Embryonic facial prominence (tissue), 1 donor: ENCODE data around the gene RRP12.
"Not testable (repeated sequence)": the region's sequence is repeated elsewhere in the genome, so short reads cannot be mapped to it uniquely, and the experiment has no call there.

Experiments used
- DNase-seq: peaks from one replicate; pipeline ENCODE4 v3.0.0-alpha.2; 2016; ENCODE audit errors: extremely low spot score

RRP12 gene

DNA sequence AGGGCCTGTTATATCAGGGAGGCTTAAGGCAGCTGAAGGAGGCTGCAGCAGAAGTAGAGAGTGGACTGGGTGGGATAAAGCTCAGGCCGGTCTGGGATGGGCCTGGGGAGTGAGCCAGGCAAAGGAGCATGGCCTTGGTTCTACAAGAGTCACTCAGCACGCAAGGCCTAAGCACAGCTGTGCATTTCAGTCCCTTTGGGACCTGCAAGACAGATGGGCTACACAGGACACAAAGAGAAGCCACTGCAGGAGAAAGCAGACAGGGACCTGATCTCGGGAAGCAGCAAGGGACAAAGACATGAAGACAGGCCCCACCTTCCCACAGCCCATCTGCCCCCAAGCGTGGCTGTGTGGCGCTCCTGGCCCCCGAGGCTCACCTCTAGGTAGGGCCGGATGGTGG, 29.4 kb downstream of the RRP12 start:
- no peak for DNase-seq

GRCh38 chr10:97367126-97367649, 34.0 kb downstream of the RRP12 start:
- DNase-seq = no peak

GRCh38 chr10:97366572-97366971, 34.6 kb downstream of the RRP12 start:
- DNase-seq = no peak

GRCh38 chr10:97365761-97366351, 35.3 kb downstream of the RRP12 start:
- no peak for DNase-seq

DNA sequence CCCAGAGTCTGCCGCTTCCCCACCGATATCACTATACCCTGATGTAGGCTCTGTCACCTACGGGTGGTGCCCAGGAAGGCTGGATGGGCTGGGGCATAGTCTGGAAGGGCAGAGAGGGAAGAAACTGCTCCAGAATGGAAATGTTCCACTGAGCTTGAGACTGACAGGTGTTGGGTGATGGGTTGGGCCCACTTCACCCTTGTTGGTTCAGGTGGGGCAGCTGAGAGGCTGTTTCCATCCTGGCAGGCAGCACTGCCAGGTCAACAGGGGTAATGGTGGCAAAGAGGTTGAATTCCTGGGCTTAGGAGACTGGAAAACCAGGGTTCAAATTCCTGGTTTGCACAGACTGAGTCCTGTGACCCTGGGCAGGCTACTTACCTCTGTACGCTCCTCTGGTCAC, 38.1 kb downstream of the RRP12 start:
- DNase-seq = no peak

GRCh38 chr10:97362310-97363033, 38.7 kb downstream of the RRP12 start:
- no peak for DNase-seq

GRCh38 chr10:97361537-97361901, 39.6 kb downstream of the RRP12 start:
- no peak for DNase-seq

GRCh38 chr10:97360705-97361536, 40.2 kb downstream of the RRP12 start:
- DNase-seq = no peak

DNA sequence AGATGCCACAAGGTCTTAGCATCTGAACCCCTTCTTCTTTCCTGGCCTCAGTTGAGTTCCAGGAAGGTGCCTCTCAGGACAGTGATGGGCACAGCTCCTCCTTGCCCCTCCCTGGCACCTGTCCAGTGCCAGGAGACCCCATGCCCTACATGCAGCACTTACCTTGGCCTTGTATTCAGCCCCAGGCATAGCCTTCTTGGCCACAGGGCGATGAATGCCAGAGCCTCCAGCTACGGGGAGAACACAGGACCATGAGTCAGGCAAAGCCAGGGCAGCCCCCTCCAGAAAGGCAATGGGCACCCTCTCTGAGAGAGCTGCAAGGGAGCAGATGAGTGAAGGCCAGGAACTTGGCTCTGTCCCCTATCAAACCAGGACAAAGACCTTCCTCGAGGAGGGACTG, 42.4 kb downstream of the RRP12 start:
- no peak for DNase-seq

GRCh38 chr10:97358349-97358748, 42.8 kb downstream of the RRP12 start:
- DNase-seq = no peak

GRCh38 chr10:97356918-97357317, 44.2 kb downstream of the RRP12 start:
- DNase-seq = no peak

- no peak for DNase-seq
Observed at GRCh38 chr10:97356318-97356914, 44.7 kb downstream of the RRP12 start.

DNA sequence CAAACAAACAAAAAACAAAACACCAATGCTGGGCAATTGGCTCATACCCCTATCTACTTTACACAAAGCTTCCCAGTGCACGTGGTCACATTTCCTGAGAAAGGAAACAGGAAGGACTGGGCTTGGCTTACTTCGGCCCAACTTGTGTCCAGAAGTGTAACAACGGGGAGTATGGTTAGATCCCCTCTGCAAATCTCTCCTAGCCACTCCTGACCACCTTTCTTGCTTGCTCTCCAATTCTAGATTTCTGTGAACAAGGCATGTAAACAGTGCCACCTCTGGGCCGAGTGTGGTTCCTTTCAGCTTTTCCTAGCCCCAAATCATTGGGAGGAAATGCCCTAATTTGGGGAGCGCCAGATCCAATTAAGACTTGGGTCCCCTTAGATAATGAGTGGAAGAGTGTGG, 45.6 kb downstream of the RRP12 start:
- DNase-seq = no peak

DNA sequence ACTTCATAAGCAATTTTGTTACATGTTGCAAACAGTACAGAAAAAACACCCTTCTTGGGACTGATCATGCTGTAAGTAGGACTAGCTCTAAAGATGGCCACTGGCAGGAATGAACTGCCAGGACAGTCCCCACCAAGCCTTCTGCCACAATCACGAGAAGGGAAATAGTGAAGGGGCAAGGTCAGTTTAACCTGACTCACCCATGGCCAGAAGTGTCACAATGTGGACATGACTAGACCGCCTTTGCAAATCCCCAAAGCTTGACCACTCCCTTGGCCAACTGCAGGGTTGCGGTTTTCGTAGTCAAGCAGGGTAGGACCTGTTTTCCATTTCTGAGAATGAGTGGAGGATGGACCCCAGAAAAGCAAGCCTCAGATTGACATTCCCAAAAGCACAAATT, 47.2 kb downstream of the RRP12 start:
- no peak for DNase-seq

- DNase-seq = no peak
Observed at GRCh38 chr10:97349752-97350513, 51.2 kb downstream of the RRP12 start.

DNA sequence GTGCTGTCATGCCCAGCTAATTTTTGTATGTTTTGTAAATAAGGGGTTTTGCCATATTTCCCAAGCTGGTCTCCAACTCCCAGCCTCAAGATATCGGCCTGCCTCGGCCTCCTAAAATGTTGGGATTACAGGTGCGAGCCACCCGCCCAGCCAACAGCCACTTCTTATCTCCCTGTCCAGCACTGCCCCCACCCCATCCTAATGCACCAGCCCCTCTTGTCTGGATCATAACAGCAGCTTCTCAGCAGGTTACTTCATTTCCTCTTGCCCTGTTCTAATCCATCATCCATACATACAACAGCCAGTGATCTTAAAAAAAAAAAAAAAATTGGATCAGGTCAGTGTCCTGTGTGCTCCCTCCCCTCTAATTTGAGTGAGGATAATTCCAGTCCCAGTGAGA, 53.8 kb downstream of the RRP12 start:
- no peak for DNase-seq

GRCh38 chr10:97343664-97344063, 57.5 kb downstream of the RRP12 start:
- DNase-seq = not testable (repeated sequence)

- no peak for DNase-seq
Observed at GRCh38 chr10:97341416-97341815, 59.7 kb downstream of the RRP12 start.

- DNase-seq = no peak
Observed at GRCh38 chr10:97338041-97338440, 63.1 kb downstream of the RRP12 start.

GRCh38 chr10:97336942-97337831, 64.0 kb downstream of the RRP12 start:
- DNase-seq = no peak
